ENCODE measurements around the gene DTNBP1.

DTNBP1 gene

DNA sequence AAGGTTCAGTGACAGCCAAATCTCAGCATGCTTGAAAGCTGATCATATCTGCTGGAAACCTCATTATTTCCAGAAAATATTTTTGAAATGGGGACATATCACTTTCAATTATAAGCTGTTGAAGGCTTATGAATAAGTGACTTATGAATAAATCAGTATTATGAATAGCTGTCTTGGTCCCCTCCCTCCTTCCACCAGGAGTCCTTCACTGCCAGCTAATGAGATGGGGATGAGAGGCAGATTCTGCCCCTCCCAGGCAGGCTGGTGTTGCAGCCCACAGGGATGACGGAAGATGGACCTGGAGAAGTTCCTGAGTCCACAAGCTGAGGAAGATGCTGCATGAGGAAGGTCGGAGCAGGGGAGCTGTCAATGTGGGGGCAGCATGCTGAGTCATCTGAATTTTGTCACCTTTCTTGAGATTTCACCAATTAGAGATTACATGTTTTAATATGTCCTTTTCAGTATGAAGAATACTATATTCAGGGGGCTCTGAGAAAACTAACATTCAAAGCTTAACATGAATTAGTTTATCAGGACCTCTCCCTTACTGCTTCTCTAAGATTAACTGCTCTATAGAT, 112.2 kb downstream of the DTNBP1 start:
- TF ChIP-seq FOXP2 (optimal IDR thresholded peaks at IDR 0.05; ENCODE audit: borderline replicate concordance, extremely low read depth, extremely low read length, insufficient read depth) (no peak), SIN3A (IDR thresholded peaks at IDR 0.05; ENCODE audit: borderline replicate concordance, insufficient read depth, low read length) (no peak), POLR2AphosphoS5 (IDR thresholded peaks at IDR 0.05; ENCODE audit: low read depth, low read length) (no peak), TAF1 (IDR thresholded peaks at IDR 0.05; ENCODE audit: borderline replicate concordance, insufficient read depth, low read length) (no peak)
- TF ChIP-seq, protein P1, sequence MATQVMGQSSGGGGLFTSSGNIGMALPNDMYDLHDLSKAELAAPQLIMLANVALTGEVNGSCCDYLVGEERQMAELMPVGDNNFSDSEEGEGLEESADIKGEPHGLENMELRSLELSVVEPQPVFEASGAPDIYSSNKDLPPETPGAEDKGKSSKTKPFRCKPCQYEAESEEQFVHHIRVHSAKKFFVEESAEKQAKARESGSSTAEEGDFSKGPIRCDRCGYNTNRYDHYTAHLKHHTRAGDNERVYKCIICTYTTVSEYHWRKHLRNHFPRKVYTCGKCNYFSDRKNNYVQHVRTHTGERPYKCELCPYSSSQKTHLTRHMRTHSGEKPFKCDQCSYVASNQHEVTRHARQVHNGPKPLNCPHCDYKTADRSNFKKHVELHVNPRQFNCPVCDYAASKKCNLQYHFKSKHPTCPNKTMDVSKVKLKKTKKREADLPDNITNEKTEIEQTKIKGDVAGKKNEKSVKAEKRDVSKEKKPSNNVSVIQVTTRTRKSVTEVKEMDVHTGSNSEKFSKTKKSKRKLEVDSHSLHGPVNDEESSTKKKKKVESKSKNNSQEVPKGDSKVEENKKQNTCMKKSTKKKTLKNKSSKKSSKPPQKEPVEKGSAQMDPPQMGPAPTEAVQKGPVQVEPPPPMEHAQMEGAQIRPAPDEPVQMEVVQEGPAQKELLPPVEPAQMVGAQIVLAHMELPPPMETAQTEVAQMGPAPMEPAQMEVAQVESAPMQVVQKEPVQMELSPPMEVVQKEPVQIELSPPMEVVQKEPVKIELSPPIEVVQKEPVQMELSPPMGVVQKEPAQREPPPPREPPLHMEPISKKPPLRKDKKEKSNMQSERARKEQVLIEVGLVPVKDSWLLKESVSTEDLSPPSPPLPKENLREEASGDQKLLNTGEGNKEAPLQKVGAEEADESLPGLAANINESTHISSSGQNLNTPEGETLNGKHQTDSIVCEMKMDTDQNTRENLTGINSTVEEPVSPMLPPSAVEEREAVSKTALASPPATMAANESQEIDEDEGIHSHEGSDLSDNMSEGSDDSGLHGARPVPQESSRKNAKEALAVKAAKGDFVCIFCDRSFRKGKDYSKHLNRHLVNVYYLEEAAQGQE (IDR thresholded peaks at IDR 0.05; ENCODE audit: insufficient read depth in 1 of 2, low read depth in 2 of 2, low read length in 2 of 2), result no peak

DNA sequence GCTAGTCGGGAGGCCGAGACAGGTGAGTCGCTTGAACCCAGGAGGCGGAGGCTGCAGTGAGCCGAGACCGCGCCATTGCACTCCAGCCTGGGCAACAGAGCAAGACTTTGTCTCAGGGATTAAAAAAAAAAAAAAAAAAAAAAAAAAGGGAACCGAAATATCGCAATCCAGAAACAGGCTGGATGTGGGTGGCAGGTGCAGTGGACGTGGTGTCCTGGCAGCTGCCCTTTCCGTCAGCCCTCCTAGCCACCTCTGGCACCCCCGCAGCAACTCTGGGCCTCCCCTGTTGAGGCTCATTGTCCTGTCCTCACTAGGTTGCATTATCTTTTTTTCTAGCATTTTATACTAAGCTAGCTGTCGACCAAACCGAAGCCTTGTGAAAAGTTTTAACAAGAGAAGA, 113.5 kb downstream of the DTNBP1 start:
- TF ChIP-seq FOXP2 (optimal IDR thresholded peaks at IDR 0.05; ENCODE audit: borderline replicate concordance, extremely low read depth, extremely low read length, insufficient read depth) (no peak), SIN3A (IDR thresholded peaks at IDR 0.05; ENCODE audit: borderline replicate concordance, insufficient read depth, low read length) (no peak), TAF1 (IDR thresholded peaks at IDR 0.05; ENCODE audit: borderline replicate concordance, insufficient read depth, low read length) (no peak), POLR2AphosphoS5 (IDR thresholded peaks at IDR 0.05; ENCODE audit: low read depth, low read length) (no peak)
- TF ChIP-seq, protein P1 (IDR thresholded peaks at IDR 0.05; ENCODE audit: insufficient read depth in 1 of 2, low read depth in 2 of 2, low read length in 2 of 2), result no peak

DNA sequence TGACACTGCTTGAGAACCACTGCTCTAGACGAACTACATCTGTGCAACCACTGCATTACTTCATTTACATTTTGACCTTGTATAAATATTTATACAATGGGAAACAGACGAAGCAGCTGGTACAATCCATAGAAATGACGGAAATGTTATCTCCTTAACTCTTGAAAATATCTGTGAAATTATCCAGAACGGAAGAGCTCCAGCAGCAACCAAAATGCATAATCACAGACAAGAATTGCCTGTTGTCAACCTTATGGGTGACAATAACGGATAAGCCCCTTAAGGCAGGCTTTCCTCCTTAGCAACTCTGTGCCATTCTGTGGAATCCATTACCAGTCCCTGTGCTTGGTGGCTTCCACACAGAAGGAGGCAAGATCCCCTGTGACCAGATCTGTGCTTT, 115.4 kb downstream of the DTNBP1 start:
- TF ChIP-seq TAF1 (IDR thresholded peaks at IDR 0.05; ENCODE audit: borderline replicate concordance, insufficient read depth, low read length), result no peak
- no peak for TF ChIP-seq FOXP2 (optimal IDR thresholded peaks at IDR 0.05; ENCODE audit: borderline replicate concordance, extremely low read depth, extremely low read length, insufficient read depth)
- TF ChIP-seq, protein P1 (IDR thresholded peaks at IDR 0.05; ENCODE audit: insufficient read depth in 1 of 2, low read depth in 2 of 2, low read length in 2 of 2), result no peak
- no peak for TF ChIP-seq SIN3A (IDR thresholded peaks at IDR 0.05; ENCODE audit: borderline replicate concordance, insufficient read depth, low read length)
- TF ChIP-seq POLR2AphosphoS5 (IDR thresholded peaks at IDR 0.05; ENCODE audit: low read depth, low read length), result no peak

DNA sequence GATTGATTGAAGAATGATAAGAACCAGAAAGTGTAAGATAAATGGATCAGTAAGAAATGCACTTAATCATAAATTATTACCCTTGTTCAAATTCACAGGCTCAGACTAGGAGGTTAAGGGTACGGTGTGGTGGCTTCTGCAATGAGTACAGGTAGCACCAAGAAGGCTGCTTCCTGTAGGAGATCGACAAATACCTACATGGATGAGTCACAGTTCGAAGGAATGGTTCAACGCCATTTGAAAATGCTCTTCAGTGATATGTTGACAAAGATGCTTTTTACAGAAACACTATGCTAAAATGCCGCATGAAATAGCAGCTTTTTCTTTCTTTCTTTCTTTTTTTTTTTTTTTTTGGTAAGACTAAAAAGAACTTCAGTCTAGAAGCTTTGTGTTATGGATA, 116.2 kb downstream of the DTNBP1 start:
- TF ChIP-seq FOXP2 (optimal IDR thresholded peaks at IDR 0.05; ENCODE audit: borderline replicate concordance, extremely low read depth, extremely low read length, insufficient read depth) (no peak), SIN3A (IDR thresholded peaks at IDR 0.05; ENCODE audit: borderline replicate concordance, insufficient read depth, low read length) (no peak), TAF1 (IDR thresholded peaks at IDR 0.05; ENCODE audit: borderline replicate concordance, insufficient read depth, low read length) (no peak), POLR2AphosphoS5 (IDR thresholded peaks at IDR 0.05; ENCODE audit: low read depth, low read length) (no peak)
- TF ChIP-seq, protein P1 (IDR thresholded peaks at IDR 0.05; ENCODE audit: insufficient read depth in 1 of 2, low read depth in 2 of 2, low read length in 2 of 2), result no peak

All from PFSK-1 (cell line).